HepG2 (cell line): ENCODE data around the gene CEP162. TPM values are rescaled to one million over a fixed set of nuclear protein-coding genes. Genes with fewer than 3 reads are reported as not detected.

Source experiments
- ATAC-seq: fragments of 200-7000 bp; cut with Tn5 transposase; 3 replicates; pipeline ENCODE4 v1.9.1; 2020; ENCODE audit warnings: mild to moderate bottlenecking, moderate library complexity
- BruUV-seq: library from RNA; stranded (reverse); fragments of 400-500 nt; replicated peaks from 2 replicates; lab custom pipeline; 2021; lab: Mats Ljungman, UMichigan
- CTCF ChIA-PET: fragments of 300-600 bp; formaldehyde crosslinking; extraction: SDS; loops from one replicate; lab custom pipeline; 2021; ENCODE audit warnings: low total read pairs, inconsistent platforms, low intra/inter-chr PET ratio; lab: Yijun Ruan, JAX
- POLR2A ChIA-PET: fragments of 350-600 bp; sonication (Branson Sonifier 250); formaldehyde crosslinking; loops from one replicate; lab custom pipeline; 2020; ENCODE audit warnings: antibody characterized with exemption, inconsistent platforms; lab: Yijun Ruan, JAX
- DNase-seq: peaks from one replicate; pipeline ENCODE4 v3.0.0-alpha.2; 2015; ENCODE audit warnings: low spot score
- FAIRE-seq: peaks from 3 replicates; lab custom pipeline; 2011; peaks lifted over from hg19 to GRCh38; lab: Jason Lieb, UNC
- H2AFZ ChIP-seq: one replicate; pipeline ENCODE4 v1.6.1; 2011; ENCODE audit warnings: low read length, inconsistent platforms
- H3K27ac ChIP-seq: fragments of 300-600 bp; 3 replicates; pipeline ENCODE4 v1.8.0; 2011; ENCODE audit warnings: mixed run types, mild to moderate bottlenecking, mixed read lengths, low read length, inconsistent platforms; ENCODE audit not compliant: insufficient read depth; ENCODE audit errors: extremely low read length
- H3K27me3 ChIP-seq, 2 experiments: fragments of 200-600 bp in 1 of 2; 2 replicates in 1 of 2; 3 replicates in 1 of 2; pipeline versions ENCODE4 v1.6.0 to v1.8.0; 2011; ENCODE audit warnings: low read length in 2 of 2, mild to moderate bottlenecking in 2 of 2, moderate library complexity in 2 of 2, inconsistent platforms in 1 of 2; ENCODE audit not compliant: insufficient read depth in 2 of 2, control insufficient read depth in 1 of 2
- H3K36me3 ChIP-seq, 2 experiments: fragments of 200-600 bp in 1 of 2; replicated peaks in 1 of 2; 2 replicates in 1 of 2; 3 replicates in 1 of 2; pipeline versions ENCODE4 v1.5.1 to v1.8.0; 2011; ENCODE audit warnings: low read length in 2 of 2, inconsistent platforms in 1 of 2; ENCODE audit not compliant: insufficient read depth in 2 of 2, control insufficient read depth in 1 of 2
- H3K4me1 ChIP-seq: 2 replicates; pipeline ENCODE4 v1.5.1; 2012; ENCODE audit warnings: low read length, inconsistent platforms; ENCODE audit not compliant: insufficient read depth
- H3K4me2 ChIP-seq: 2 replicates; pipeline ENCODE4 v1.6.0; 2011; ENCODE audit warnings: low read depth, low read length, inconsistent platforms
- H3K4me3 ChIP-seq, 3 experiments: fragments of 200-600 bp in 1 of 3; sonication (generic), shearing (Covaris generic) in 1 of 3; replicated peaks in 1 of 3; 2 replicates each; pipeline ENCODE4 v1.5.1; 2011 to 2016; ENCODE audit warnings: low read length in 3 of 3, inconsistent platforms in 2 of 3, low read depth in 2 of 3, mild to moderate bottlenecking in 2 of 3, control low read depth in 1 of 3, mixed read lengths in 1 of 3; ENCODE audit not compliant: insufficient read depth in 1 of 3
- H3K79me2 ChIP-seq: one replicate; pipeline ENCODE4 v1.6.1; 2011; ENCODE audit warnings: low read length, inconsistent platforms; ENCODE audit not compliant: insufficient read depth
- H3K9ac ChIP-seq: 2 replicates; pipeline ENCODE4 v1.6.0; 2011; ENCODE audit warnings: mild to moderate bottlenecking, low read depth, low read length, inconsistent platforms; ENCODE audit not compliant: insufficient read depth
- H3K9me3 ChIP-seq: 2 replicates; pipeline ENCODE4 v1.5.1; 2012; ENCODE audit warnings: mild to moderate bottlenecking, low read length
- H4K20me1 ChIP-seq: 2 replicates; pipeline ENCODE4 v1.6.0; 2011; ENCODE audit warnings: inconsistent platforms, mild to moderate bottlenecking, low read length, moderate library complexity; ENCODE audit not compliant: insufficient read depth
- HMG20A ChIP-seq: IDR thresholded peaks from 2 replicates; pipeline ENCODE4 v1.6.1; 2016; ENCODE audit warnings: borderline replicate concordance
- HOMEZ ChIP-seq: IDR thresholded peaks from 2 replicates; pipeline ENCODE4 v1.6.1; 2016; ENCODE audit warnings: low read depth
- LRRFIP1 ChIP-seq: sonication (generic); formaldehyde crosslinking; conservative IDR thresholded peaks from 2 replicates; pipeline ENCODE4 v1.4.0; 2020; ENCODE audit warnings: missing genetic modification reagents
- SOX13 ChIP-seq, 3 experiments: fragments of 450-650 bp in 1 of 3; sonication (generic) in 1 of 3; formaldehyde crosslinking in 1 of 3; IDR thresholded peaks in 2 of 3; conservative IDR thresholded peaks in 1 of 3; 2 replicates each; pipeline versions ENCODE4 v1.5.0 to v1.6.1; 2016 to 2020; ENCODE audit warnings: antibody characterized with exemption in 1 of 3, mild to moderate bottlenecking in 1 of 3, missing compliant biosample characterization in 1 of 3, missing genetic modification reagents in 1 of 3, moderate library complexity in 1 of 3
- TCF7L2 ChIP-seq: IDR thresholded peaks from 2 replicates; pipeline ENCODE4 v1.6.1; 2011; ENCODE audit warnings: mild to moderate bottlenecking, low read depth, low read length, moderate library complexity
- WGBS: methylation state at CpG from one replicate; pipeline ENCODE4 v1.1.6; 2017; ENCODE audit warnings: low lambda C conversion rate; 5-methylcytosine and 5-hydroxymethylcytosine counted together
- in situ Hi-C: cut with HindIII; loops from 2 replicates; pipeline ENCODE4 v1.10.0; 2017; ENCODE audit warnings: low pct_unique_long_range_greater_than_20kb; ENCODE audit not compliant: extremely low pct_ligation_motif_present
- intact Hi-C: fragments of 100-400 bp; cut with micrococcal nuclease; formaldehyde crosslinking; loops from one replicate; pipeline ENCODE4 v1.10.0; 2022; ENCODE audit not compliant: unreplicated experiment
- polyA plus RNA-seq, 8 experiments: library from polyadenylated mRNA; depleted of rRNA in 3 of 8; stranded (reverse) in 7 of 8; unstranded in 1 of 8; fragments of >200 nt; fragmentation: Illumina TruSeq in 4 of 8; extraction: Trizol in 4 of 8; gene quantifications; 2 replicates each; pipeline versions ENCODE4 v1.2.1 to v1.2.3, GENCODE V29; 2011 to 2016; ENCODE audit warnings: low read depth in 4 of 8, missing spikeins in 1 of 8, mixed read lengths in 1 of 8; ENCODE audit not compliant: insufficient read depth in 1 of 8
- total RNA-seq, 5 experiments: library from RNA; depleted of rRNA; stranded (reverse); fragments of >200 nt; fragmentation: Illumina TruSeq; extraction: Trizol; gene quantifications; 2 replicates each; pipeline ENCODE4 v1.2.3, GENCODE V29; 2016; ENCODE audit warnings: low read depth in 1 of 5
- TF ChIP-seq, protein P1 (sequence below): sonication (generic); formaldehyde crosslinking; conservative IDR thresholded peaks from 2 replicates; pipeline ENCODE4 v1.4.0; 2020; ENCODE audit warnings: mild to moderate bottlenecking, missing genetic modification reagents, moderate library complexity

CEP162 gene
- total and polyA plus RNA-seq, 2 of the 13 experiments (the other 11 are each of a cell fraction or from before 2014, with no cell fraction given): 0.50 to 7.9 TPM

- no peak for FAIRE-seq
- Histone ChIP-seq H3K4me1 (peaks cover 19% of the 10 kb centered on the region), H2AFZ (no peak overlapping the region), H3K9ac (no peak overlapping the region), H3K4me2 (no peak overlapping the region), H3K27me3 (no peaks in the 10 kb centered on the region), H4K20me1 (no peaks in the 10 kb centered on the region), H3K9me3 (no peaks in the 10 kb centered on the region), H3K27ac (no peak overlapping the region), H3K36me3 (no peaks in the 10 kb centered on the region), H3K4me3 (no peak overlapping the region), H3K79me2 (no peaks in the 10 kb centered on the region)
- no peak for ATAC-seq
- intact Hi-C loops: no loop called here
- TF ChIP-seq TCF7L2 (no peak), HMG20A (CRISPR knock-in tag) (no peak)
- in situ Hi-C loops: no loop called here
- no TSS peak for BruUV-seq
- POLR2A ChIA-PET: no interaction called here
- WGBS: 28% methylated on average over 4 of the region's 4 CpGs
- no peak for DNase-seq
- CTCF ChIA-PET: no interaction called here
These were observed 138.4 kb downstream of the CEP162 start for GRCh38 chr6:84089081-84089480.

DNA sequence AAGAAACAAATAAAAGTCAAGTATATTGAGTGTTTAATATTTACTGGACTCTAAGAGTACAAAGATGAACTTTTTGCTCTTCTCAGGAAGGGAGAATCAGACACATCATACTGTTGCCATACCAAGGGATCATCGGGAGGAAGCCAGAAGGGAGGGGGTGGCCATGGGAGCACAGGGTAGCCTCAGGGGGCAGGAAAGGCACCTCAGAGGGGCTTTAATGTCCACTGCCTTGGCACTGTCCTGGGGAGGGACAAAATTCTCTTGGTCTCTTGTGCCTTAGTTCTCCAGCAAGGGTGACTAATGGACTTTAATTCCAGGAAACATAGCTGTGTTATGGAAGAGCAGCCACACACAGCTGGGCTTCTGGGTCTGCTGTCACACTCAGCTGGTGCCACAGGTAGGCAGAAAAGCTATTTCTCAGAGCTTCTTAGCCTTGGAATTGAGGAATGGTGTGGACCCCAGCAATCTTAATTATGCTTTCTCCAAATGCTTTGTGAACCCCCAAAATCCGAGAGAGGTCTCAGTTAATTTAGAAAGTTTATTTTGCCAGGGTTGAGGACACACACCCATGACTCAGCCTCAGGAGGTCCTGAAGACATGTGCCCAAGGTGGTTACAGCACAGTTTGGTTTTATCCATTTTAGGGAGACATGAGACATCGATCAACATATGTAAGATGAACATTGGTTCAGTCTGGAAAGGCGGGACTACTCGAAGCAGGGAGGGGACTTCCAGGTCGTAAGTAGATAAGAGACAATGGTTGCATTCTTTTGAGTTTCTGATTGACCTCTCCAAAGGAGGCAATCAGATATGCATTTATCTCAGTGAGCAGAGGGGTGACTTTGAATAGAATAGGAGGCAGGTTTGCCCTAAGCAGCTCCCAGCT is 140.7 kb downstream of the CEP162 start:
- intact Hi-C loops: no loop called here
- Histone ChIP-seq H2AFZ (no peak overlapping the region), H3K9ac (no peak overlapping the region), H3K4me2 (peak overlapping the region; percentile 27), H3K27me3 (no peaks in the 10 kb centered on the region), H4K20me1 (no peaks in the 10 kb centered on the region), H3K9me3 (no peaks in the 10 kb centered on the region), H3K79me2 (no peaks in the 10 kb centered on the region), H3K4me1 (peaks cover 28% of the 10 kb centered on the region), H3K36me3 (no peaks in the 10 kb centered on the region), H3K4me3 (no peak overlapping the region), H3K27ac (no peak overlapping the region)
- peak; percentile 42 for DNase-seq
- in situ Hi-C loops: no loop called here
- BruUV-seq: no TSS peak
- ATAC-seq: peak; percentile 51
- CTCF ChIA-PET: no interaction called here
- WGBS: 2% methylated on average over 6 of the region's 6 CpGs
- FAIRE-seq: no peak
- POLR2A ChIA-PET: no interaction called here
- TF ChIP-seq SOX13 (IDR thresholded peaks at IDR 0.05) (no peak), SOX13 (CRISPR knock-in tag; conservative IDR thresholded peaks at IDR 0.05 in 1 of 2, IDR thresholded peaks at IDR 0.05 in 1 of 2) (peak in 1 of 2 experiments; percentile 65; a peak in 2 of 4 replicates), HOMEZ (CRISPR knock-in tag) (no peak), LRRFIP1 (CRISPR knock-in tag) (no peak)
- TF ChIP-seq, protein P1, sequence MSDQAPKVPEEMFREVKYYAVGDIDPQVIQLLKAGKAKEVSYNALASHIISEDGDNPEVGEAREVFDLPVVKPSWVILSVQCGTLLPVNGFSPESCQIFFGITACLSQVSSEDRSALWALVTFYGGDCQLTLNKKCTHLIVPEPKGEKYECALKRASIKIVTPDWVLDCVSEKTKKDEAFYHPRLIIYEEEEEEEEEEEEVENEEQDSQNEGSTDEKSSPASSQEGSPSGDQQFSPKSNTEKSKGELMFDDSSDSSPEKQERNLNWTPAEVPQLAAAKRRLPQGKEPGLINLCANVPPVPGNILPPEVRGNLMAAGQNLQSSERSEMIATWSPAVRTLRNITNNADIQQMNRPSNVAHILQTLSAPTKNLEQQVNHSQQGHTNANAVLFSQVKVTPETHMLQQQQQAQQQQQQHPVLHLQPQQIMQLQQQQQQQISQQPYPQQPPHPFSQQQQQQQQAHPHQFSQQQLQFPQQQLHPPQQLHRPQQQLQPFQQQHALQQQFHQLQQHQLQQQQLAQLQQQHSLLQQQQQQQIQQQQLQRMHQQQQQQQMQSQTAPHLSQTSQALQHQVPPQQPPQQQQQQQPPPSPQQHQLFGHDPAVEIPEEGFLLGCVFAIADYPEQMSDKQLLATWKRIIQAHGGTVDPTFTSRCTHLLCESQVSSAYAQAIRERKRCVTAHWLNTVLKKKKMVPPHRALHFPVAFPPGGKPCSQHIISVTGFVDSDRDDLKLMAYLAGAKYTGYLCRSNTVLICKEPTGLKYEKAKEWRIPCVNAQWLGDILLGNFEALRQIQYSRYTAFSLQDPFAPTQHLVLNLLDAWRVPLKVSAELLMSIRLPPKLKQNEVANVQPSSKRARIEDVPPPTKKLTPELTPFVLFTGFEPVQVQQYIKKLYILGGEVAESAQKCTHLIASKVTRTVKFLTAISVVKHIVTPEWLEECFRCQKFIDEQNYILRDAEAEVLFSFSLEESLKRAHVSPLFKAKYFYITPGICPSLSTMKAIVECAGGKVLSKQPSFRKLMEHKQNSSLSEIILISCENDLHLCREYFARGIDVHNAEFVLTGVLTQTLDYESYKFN (CRISPR knock-in tag): no peak
